Activated T-cell treated with anti-CD3 and anti-CD28 coated beads for 24 hours (primary cell): ENCODE measurements around the gene CDH26.
A peak's percentile ranks its signal among the peaks of the same experiment; 100 is the strongest.
"Not testable (repeated sequence)": the region's sequence is repeated elsewhere in the genome, so short reads cannot be mapped to it uniquely, and the experiment has no call there.

Source experiments
- DNase-seq: peaks from one replicate; pipeline ENCODE4 v3.0.0-alpha.2; 2020; ENCODE audit warnings: low read depth

Gene CDH26

GRCh38 chr20:59940956-59941294 is 17.3 kb upstream of the CDH26 start:
- no peak for DNase-seq

- no peak for DNase-seq
These were observed 16.0 kb upstream of the CDH26 start for GRCh38 chr20:59942245-59942644.

GRCh38 chr20:59944726-59945125 is 13.5 kb upstream of the CDH26 start:
- no peak for DNase-seq

GRCh38 chr20:59945175-59945574 is 13.0 kb upstream of the CDH26 start:
- DNase-seq = no peak

- DNase-seq = no peak
These were observed 12.5 kb upstream of the CDH26 start for GRCh38 chr20:59945731-59946130.

GRCh38 chr20:59947376-59947775 is 10.8 kb upstream of the CDH26 start:
- no peak for DNase-seq

GRCh38 chr20:59948212-59948611 is 10.0 kb upstream of the CDH26 start:
- DNase-seq = no peak

- DNase-seq = peak; percentile 21
These were observed 9.1 kb upstream of the CDH26 start for GRCh38 chr20:59948828-59949720.

GRCh38 chr20:59949911-59950310 is 8.3 kb upstream of the CDH26 start:
- DNase-seq = no peak

GRCh38 chr20:59954718-59955117 is 3.5 kb upstream of the CDH26 start:
- no peak for DNase-seq

GRCh38 chr20:59955131-59955796 is 3.0 kb upstream of the CDH26 start:
- no peak for DNase-seq

- DNase-seq = not testable (repeated sequence)
These were observed 655 bp upstream of the CDH26 start for GRCh38 chr20:59957568-59957967.

- DNase-seq = no peak
These were observed 403 bp downstream of the CDH26 start for GRCh38 chr20:59958626-59959025.

- DNase-seq = no peak
These were observed 3.2 kb downstream of the CDH26 start for GRCh38 chr20:59961423-59961822.

GRCh38 chr20:59962155-59962554 is 3.9 kb downstream of the CDH26 start:
- no peak for DNase-seq

GRCh38 chr20:59966428-59966827 is 8.2 kb downstream of the CDH26 start:
- DNase-seq = no peak

GRCh38 chr20:59971428-59971827 is 13.2 kb downstream of the CDH26 start:
- DNase-seq = no peak

- no peak for DNase-seq
These were observed 14.0 kb downstream of the CDH26 start for GRCh38 chr20:59972037-59972801.

- DNase-seq = no peak
These were observed 18.0 kb downstream of the CDH26 start for GRCh38 chr20:59976156-59976782.

- DNase-seq = no peak
These were observed 18.9 kb downstream of the CDH26 start for GRCh38 chr20:59977086-59977485.

- DNase-seq = no peak
These were observed 24.9 kb downstream of the CDH26 start for GRCh38 chr20:59983076-59983475.

- DNase-seq = no peak
These were observed 26.3 kb downstream of the CDH26 start for GRCh38 chr20:59984541-59984940.
